ENCODE results near the gene STARD3. TPM values are rescaled to one million over a fixed set of nuclear protein-coding genes. Genes with fewer than 3 reads are reported as not detected.

The STARD3 gene
- total RNA-seq, 1 donor from 2014 or later: 18.4 TPM

GRCh38 chr17:39612291-39612894 is 24.6 kb upstream of the STARD3 start:
- Histone ChIP-seq H3K4me3 (ENCODE audit: low read depth, low read length) (no peak overlapping the region), H3K36me3 (ENCODE audit: control insufficient read depth, insufficient read depth, low read length) (no peaks in the 10 kb centered on the region), H3K27me3 (ENCODE audit: control insufficient read depth, insufficient read depth, low read length) (peaks cover 25% of the 10 kb centered on the region)
- TF ChIP-seq, protein P1, sequence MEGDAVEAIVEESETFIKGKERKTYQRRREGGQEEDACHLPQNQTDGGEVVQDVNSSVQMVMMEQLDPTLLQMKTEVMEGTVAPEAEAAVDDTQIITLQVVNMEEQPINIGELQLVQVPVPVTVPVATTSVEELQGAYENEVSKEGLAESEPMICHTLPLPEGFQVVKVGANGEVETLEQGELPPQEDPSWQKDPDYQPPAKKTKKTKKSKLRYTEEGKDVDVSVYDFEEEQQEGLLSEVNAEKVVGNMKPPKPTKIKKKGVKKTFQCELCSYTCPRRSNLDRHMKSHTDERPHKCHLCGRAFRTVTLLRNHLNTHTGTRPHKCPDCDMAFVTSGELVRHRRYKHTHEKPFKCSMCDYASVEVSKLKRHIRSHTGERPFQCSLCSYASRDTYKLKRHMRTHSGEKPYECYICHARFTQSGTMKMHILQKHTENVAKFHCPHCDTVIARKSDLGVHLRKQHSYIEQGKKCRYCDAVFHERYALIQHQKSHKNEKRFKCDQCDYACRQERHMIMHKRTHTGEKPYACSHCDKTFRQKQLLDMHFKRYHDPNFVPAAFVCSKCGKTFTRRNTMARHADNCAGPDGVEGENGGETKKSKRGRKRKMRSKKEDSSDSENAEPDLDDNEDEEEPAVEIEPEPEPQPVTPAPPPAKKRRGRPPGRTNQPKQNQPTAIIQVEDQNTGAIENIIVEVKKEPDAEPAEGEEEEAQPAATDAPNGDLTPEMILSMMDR (IDR thresholded peaks at IDR 0.05; ENCODE audit: insufficient read depth, low read length, severe bottlenecking): no peak
- FAIRE-seq (no peak), DNase-seq (ENCODE audit: low read depth) (no peak)

- Histone ChIP-seq H3K27me3 (ENCODE audit: control insufficient read depth, insufficient read depth, low read length) (peaks cover 21% of the 10 kb centered on the region), H3K4me3 (ENCODE audit: low read depth, low read length) (no peak overlapping the region), H3K36me3 (ENCODE audit: control insufficient read depth, insufficient read depth, low read length) (no peaks in the 10 kb centered on the region)
- no peak for FAIRE-seq
- TF ChIP-seq, protein P1 (IDR thresholded peaks at IDR 0.05; ENCODE audit: insufficient read depth, low read length, severe bottlenecking): no peak
- no peak for DNase-seq (ENCODE audit: low read depth)
Measured at GRCh38 chr17:39612935-39613464, 23.9 kb upstream of the STARD3 start.

- DNase-seq (ENCODE audit: low read depth) (no peak), FAIRE-seq (peak; percentile 43)
- H3K4me3 ChIP-seq (ENCODE audit: low read depth, low read length): no peak overlapping the region
- H3K27me3 ChIP-seq (ENCODE audit: control insufficient read depth, insufficient read depth, low read length): peaks cover 16% of the 10 kb centered on the region
- TF ChIP-seq, protein P1 (IDR thresholded peaks at IDR 0.05; ENCODE audit: insufficient read depth, low read length, severe bottlenecking): no peak
- no peaks in the 10 kb centered on the region for H3K36me3 ChIP-seq (ENCODE audit: control insufficient read depth, insufficient read depth, low read length)
Measured at GRCh38 chr17:39614545-39615157, 22.3 kb upstream of the STARD3 start.

DNA sequence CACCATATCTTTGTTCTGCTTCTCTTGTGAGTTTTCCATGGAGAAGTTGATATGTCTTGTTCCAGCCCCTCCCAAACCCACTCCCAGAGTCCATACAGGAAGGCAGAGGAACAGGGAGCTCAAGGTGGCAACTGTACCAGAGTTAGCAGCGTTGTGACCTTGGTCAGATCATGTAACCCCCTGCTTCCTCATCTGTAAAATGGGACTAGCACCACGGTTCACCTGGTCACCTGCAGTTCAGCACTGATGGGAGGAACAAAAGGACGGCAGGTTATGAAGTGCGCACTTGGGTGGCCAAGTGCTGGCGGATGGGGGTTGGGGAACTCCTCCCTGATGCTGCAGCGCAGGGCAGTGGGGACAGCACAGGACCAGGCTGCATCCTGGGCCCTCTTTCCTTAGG is 21.5 kb upstream of the STARD3 start:
- Histone ChIP-seq H3K4me3 (ENCODE audit: low read depth, low read length) (no peak overlapping the region), H3K27me3 (ENCODE audit: control insufficient read depth, insufficient read depth, low read length) (peaks cover 15% of the 10 kb centered on the region), H3K36me3 (ENCODE audit: control insufficient read depth, insufficient read depth, low read length) (no peaks in the 10 kb centered on the region)
- TF ChIP-seq, protein P1 (IDR thresholded peaks at IDR 0.05; ENCODE audit: insufficient read depth, low read length, severe bottlenecking): no peak
- DNase-seq (ENCODE audit: low read depth): no peak
- no peak for FAIRE-seq

DNA sequence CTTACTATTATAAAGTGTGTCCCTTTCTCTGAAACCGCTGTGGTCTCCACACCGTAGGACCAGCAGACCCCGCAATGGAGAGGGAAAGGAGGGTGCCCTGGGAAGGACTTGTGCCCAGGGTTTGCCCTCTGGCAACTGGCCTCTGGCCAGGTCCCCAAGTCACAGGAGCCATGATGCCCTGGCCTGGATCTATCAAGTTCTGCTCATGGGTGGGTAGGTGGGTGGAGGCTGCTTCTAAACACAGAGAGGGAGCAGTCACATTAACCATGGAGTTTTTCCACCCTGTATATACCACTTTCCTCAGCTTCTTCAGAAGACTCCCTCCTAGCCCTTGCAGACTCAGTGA is 19.9 kb upstream of the STARD3 start:
- H3K27me3 ChIP-seq (ENCODE audit: control insufficient read depth, insufficient read depth, low read length): peaks cover 16% of the 10 kb centered on the region
- no peaks in the 10 kb centered on the region for H3K36me3 ChIP-seq (ENCODE audit: control insufficient read depth, insufficient read depth, low read length)
- no peak overlapping the region for H3K4me3 ChIP-seq (ENCODE audit: low read depth, low read length)
- FAIRE-seq: peak; percentile 32
- TF ChIP-seq, protein P1 (IDR thresholded peaks at IDR 0.05; ENCODE audit: insufficient read depth, low read length, severe bottlenecking): no peak
- DNase-seq (ENCODE audit: low read depth): no peak
